Measurements from ENCODE around the gene R3HCC1L.

GRCh38 chr10:98106531-98106930, 27.9 kb upstream of the R3HCC1L start:
- TF ChIP-seq CTCF (IDR thresholded peaks at IDR 0.05), result no peak
- TF ChIP-seq POLR2A (IDR thresholded peaks at IDR 0.05), result no peak

All from thyroid gland (tissue), 4 donors.